VCaP (cell line): ENCODE results near the gene ZNF490.

ENCODE experiments used
- H3K27ac ChIP-seq: fragments of 450-650 bp; 2 replicates; pipeline ENCODE4 v1.5.1; 2017
- TF ChIP-seq, protein P1 (sequence below): fragments of 450-650 bp; conservative IDR thresholded peaks from 2 replicates; pipeline ENCODE4 v1.5.1; 2017; ENCODE audit warnings: mild to moderate bottlenecking, moderate library complexity

ZNF490 gene

DNA sequence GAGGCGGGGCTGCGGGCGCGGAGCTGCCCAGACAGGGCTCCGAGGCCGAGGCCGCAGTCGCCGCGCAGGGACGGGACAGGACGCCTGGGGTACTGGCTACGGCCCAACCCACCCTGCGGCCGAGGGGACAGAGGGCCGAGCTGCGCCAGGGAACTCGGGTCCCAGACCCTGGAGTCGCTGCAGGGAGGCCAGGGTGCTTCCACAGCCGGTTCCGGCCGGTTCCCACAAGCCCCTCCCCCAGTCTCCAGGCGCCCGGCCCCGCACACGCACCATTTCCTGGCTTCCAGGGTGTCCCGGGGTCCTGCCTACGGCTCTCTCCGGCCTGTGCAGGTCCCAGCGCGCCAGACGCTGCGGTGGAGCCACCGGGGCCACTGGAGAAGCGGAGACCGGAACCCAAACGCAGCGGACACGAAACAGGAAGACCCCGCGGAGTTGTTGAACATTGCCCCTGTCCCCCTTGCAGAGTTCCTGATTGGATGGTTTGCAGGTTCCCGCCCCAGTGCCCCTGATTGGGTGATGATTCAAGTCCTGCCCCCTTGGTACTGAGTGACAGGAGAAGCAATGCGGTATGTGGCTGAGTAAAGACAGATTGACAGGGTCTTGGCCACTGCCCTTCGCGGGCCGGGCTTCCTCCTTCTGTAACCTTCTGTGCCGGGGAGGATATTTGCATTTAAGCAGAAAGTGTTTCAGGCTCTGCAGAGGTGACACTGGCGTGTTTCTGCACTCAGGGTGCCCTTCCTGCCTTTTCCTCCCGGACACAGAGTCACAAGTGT lies 59.4 kb downstream of the ZNF490 start, which contains the start of gene ZNF564:
ZNF564 (minus strand) TSS at position 423 of the 773 bp plus-strand sequence; CDS start at position 273, 150 bp downstream.
- TF ChIP-seq, protein P1, sequence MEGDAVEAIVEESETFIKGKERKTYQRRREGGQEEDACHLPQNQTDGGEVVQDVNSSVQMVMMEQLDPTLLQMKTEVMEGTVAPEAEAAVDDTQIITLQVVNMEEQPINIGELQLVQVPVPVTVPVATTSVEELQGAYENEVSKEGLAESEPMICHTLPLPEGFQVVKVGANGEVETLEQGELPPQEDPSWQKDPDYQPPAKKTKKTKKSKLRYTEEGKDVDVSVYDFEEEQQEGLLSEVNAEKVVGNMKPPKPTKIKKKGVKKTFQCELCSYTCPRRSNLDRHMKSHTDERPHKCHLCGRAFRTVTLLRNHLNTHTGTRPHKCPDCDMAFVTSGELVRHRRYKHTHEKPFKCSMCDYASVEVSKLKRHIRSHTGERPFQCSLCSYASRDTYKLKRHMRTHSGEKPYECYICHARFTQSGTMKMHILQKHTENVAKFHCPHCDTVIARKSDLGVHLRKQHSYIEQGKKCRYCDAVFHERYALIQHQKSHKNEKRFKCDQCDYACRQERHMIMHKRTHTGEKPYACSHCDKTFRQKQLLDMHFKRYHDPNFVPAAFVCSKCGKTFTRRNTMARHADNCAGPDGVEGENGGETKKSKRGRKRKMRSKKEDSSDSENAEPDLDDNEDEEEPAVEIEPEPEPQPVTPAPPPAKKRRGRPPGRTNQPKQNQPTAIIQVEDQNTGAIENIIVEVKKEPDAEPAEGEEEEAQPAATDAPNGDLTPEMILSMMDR = no peak

DNA sequence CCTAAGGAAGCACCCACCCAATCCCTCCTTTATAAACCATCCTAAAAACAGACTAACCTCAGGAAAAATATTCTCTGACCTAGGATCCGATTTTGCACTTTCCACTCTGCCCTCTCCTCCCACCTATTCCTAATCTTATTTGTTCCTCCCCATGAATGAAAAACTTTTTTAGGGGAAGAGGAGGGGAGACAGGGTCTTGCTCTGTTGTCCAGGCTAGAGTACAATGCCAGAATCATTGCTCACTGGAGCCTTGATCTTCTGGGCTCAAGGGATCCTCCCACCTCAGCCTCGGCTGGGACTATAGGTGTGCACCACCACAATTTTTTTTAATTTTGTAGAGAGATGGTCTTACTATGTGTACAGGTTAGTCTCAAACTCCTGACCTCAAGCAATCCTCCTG lies 63.7 kb downstream of the ZNF490 start:
- no peak overlapping the region for H3K27ac ChIP-seq
- TF ChIP-seq, protein P1 = no peak

More for the DNA sequence above, 59.4 kb downstream of the ZNF490 start, which contains the start of gene ZNF564:
- peak within 1 kb of the TSS; percentile 94 for H3K27ac ChIP-seq

DNA sequence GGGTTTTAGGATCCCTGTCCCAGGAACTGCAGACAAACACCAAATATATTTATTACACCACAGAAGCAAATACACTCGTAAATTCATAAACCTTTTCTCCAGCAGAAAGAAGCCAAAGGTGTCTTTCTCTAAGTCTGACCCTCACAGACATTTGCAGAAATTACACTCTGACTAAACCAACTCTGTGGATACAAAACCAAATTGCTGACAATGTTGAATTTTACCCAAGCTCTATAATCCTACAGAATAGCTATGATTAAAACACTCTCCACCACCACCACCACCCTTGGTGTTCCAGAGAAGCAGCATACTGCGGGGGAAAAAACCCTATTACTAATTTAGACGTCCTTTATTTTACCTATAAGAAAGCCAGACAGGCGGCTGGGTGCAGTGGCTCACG lies 64.5 kb downstream of the ZNF490 start:
- TF ChIP-seq, protein P1 = no peak
- no peak overlapping the region for H3K27ac ChIP-seq

DNA sequence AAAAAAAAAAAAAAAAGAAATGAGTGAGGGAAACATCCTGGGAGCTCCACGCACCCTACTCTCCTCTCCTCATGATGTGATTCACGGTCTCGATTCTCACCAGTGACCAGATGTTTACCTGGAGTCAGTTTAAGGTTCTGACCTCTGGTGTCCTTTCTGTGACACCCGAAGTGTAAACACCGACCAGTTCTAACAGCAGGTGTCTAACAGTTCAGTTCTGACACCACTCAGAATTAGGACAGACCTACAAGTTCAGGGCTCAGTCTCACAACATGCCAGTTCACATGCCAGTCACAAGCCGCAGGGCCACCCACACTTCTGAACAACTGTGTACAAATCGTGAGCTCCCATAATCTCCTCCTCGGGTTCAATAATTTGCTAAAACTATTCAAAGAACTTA lies 65.3 kb downstream of the ZNF490 start:
- no peak overlapping the region for H3K27ac ChIP-seq
- TF ChIP-seq, protein P1 = no peak

DNA sequence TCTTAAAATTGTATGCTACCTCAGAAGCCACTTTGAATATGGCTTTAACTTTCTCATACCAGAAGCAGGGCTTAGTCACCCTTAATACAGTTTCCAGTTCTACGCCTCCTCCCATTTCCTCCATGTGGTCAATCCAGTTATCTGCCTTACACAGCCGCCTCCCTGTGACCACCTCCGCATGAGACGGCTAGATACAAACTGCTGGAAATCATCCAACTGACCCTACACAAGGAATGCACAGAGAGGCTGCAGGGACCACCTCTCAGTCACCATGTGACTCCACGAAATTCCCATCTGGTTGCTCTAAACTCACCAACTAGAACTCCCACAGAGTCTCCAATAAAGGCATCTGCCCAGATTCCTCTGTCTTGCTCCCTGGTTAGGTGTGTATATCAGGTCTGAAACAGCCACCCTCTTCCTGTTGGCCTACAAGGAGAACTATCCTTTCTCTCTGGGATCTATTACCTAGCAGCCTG lies 66.2 kb downstream of the ZNF490 start:
- no peak overlapping the region for H3K27ac ChIP-seq

DNA sequence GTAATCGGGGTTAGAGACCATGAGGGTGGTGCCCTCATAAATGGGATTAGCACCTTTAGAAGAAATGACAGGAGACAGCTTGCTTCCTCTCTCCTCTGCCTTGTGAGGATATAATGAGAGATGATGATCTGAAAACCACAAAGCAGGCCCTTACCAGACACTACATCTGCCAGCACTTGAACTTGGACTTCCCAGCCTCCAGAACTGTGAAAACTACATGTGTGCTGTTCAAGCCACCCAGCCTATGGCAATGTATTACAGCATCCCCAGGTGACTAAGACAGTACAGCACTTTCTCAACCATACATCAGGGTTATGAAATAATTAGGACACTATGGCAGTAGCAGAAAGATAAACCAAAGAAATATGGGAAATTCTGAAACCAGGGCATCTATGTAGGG lies 66.8 kb downstream of the ZNF490 start:
- H3K27ac ChIP-seq = no peak overlapping the region
- TF ChIP-seq, protein P1 = no peak

More for the DNA sequence above, 66.2 kb downstream of the ZNF490 start:
- TF ChIP-seq, protein P1 = no peak
